Nephron (organoid): ENCODE results near the gene CISD1.

Source experiments
- H3K27ac Mint-ChIP-seq, 3 experiments: 2 replicates each; pipeline ENCODE4 v1.8.0; 2020; ENCODE audit warnings: mixed read lengths in 3 of 3, mild to moderate bottlenecking in 2 of 3, moderate library complexity in 1 of 3
- H3K27me3 Mint-ChIP-seq: 2 replicates; pipeline ENCODE4 v1.8.0; 2021; ENCODE audit warnings: low read depth, mild to moderate bottlenecking, moderate library complexity, mixed read lengths
- H3K36me3 Mint-ChIP-seq: 2 replicates; pipeline ENCODE4 v1.8.0; 2020; ENCODE audit warnings: low read depth, mixed read lengths
- H3K4me1 Mint-ChIP-seq: 2 replicates; pipeline ENCODE4 v1.8.0; 2020; ENCODE audit warnings: mixed read lengths
- H3K4me3 Mint-ChIP-seq, 3 experiments: 2 replicates each; pipeline ENCODE4 v1.8.0; 2020; ENCODE audit warnings: mild to moderate bottlenecking in 3 of 3, mixed read lengths in 3 of 3, moderate library complexity in 2 of 3
- H3K9me3 Mint-ChIP-seq: 2 replicates; pipeline ENCODE4 v1.8.0; 2020; ENCODE audit warnings: mixed read lengths
- CTCF ChIP-seq, 3 experiments: fragments of 200-600 bp; sonication (generic); IDR thresholded peaks; one replicate each; pipeline ENCODE4 v1.5.0; 2021; ENCODE audit warnings: antibody characterized with exemption in 3 of 3; ENCODE audit not compliant: unreplicated experiment in 3 of 3

Gene CISD1

GRCh38 chr10:58326967-58327381, 58.0 kb downstream of the CISD1 start:
- TF ChIP-seq CTCF (IDR thresholded peaks at IDR 0.05; ENCODE audit: unreplicated experiment in 3 of 3), result no peak
- Mint-ChIP-seq H3K36me3 (no peaks in the 10 kb centered on the region), H3K4me1 (no peaks in the 10 kb centered on the region), H3K4me3 (no peak overlapping the region), H3K27ac (no peak overlapping the region), H3K9me3 (no peaks in the 10 kb centered on the region), H3K27me3 (no peaks in the 10 kb centered on the region)

- no peak overlapping the region for H3K27ac Mint-ChIP-seq
- no peaks in the 10 kb centered on the region for H3K27me3 Mint-ChIP-seq
- no peak for TF ChIP-seq CTCF (IDR thresholded peaks at IDR 0.05; ENCODE audit: unreplicated experiment in 3 of 3)
- no peaks in the 10 kb centered on the region for H3K36me3 Mint-ChIP-seq
- H3K4me3 Mint-ChIP-seq, result no peak overlapping the region
- no peaks in the 10 kb centered on the region for H3K9me3 Mint-ChIP-seq
- H3K4me1 Mint-ChIP-seq, result no peaks in the 10 kb centered on the region
Observed at GRCh38 chr10:58328233-58328632, 59.3 kb downstream of the CISD1 start.

- no peak for TF ChIP-seq CTCF (IDR thresholded peaks at IDR 0.05; ENCODE audit: unreplicated experiment in 3 of 3)
- H3K27me3 Mint-ChIP-seq, result no peaks in the 10 kb centered on the region
- H3K9me3 Mint-ChIP-seq, result no peaks in the 10 kb centered on the region
- no peak overlapping the region for H3K27ac Mint-ChIP-seq
- H3K36me3 Mint-ChIP-seq, result no peaks in the 10 kb centered on the region
- no peak overlapping the region for H3K4me3 Mint-ChIP-seq
- peaks cover 4% of the 10 kb centered on the region for H3K4me1 Mint-ChIP-seq
Observed at GRCh38 chr10:58330431-58330830, 61.5 kb downstream of the CISD1 start.

- peaks cover 15% of the 10 kb centered on the region for H3K4me1 Mint-ChIP-seq
- no peaks in the 10 kb centered on the region for H3K27me3 Mint-ChIP-seq
- H3K4me3 Mint-ChIP-seq, result no peak overlapping the region
- H3K36me3 Mint-ChIP-seq, result no peaks in the 10 kb centered on the region
- no peak overlapping the region for H3K27ac Mint-ChIP-seq
- no peaks in the 10 kb centered on the region for H3K9me3 Mint-ChIP-seq
- TF ChIP-seq CTCF (IDR thresholded peaks at IDR 0.05; ENCODE audit: unreplicated experiment in 3 of 3), result no peak
Observed at GRCh38 chr10:58331646-58332045, 62.7 kb downstream of the CISD1 start.

GRCh38 chr10:58334817-58335305, 65.9 kb downstream of the CISD1 start, which contains the start of gene UBE2D1:
UBE2D1 (plus strand) TSS chr10:58335006; CDS start chr10:58335202, 196 bp downstream.
- H3K27ac Mint-ChIP-seq, result peak within 1 kb of the TSS in 2 of 3 experiments; percentile 75 to 87
- peaks cover 16% of the 10 kb centered on the region for H3K4me1 Mint-ChIP-seq
- no peak for TF ChIP-seq CTCF (IDR thresholded peaks at IDR 0.05; ENCODE audit: unreplicated experiment in 3 of 3)

GRCh38 chr10:58335306-58336005, 66.5 kb downstream of the CISD1 start:
- no peaks in the 10 kb centered on the region for H3K36me3 Mint-ChIP-seq
- H3K4me1 Mint-ChIP-seq, result peaks cover 16% of the 10 kb centered on the region
- H3K9me3 Mint-ChIP-seq, result no peaks in the 10 kb centered on the region
- H3K27me3 Mint-ChIP-seq, result no peaks in the 10 kb centered on the region
- peak overlapping the region; percentile 96 to 98 (median 97) for H3K4me3 Mint-ChIP-seq
- peak overlapping the region in 2 of 3 experiments; percentile 75 to 87 for H3K27ac Mint-ChIP-seq
- TF ChIP-seq CTCF (IDR thresholded peaks at IDR 0.05; ENCODE audit: unreplicated experiment in 3 of 3), result no peak

More at GRCh38 chr10:58334817-58335305, 65.9 kb downstream of the CISD1 start, which contains the start of gene UBE2D1:
- Mint-ChIP-seq H3K9me3 (no peaks in the 10 kb centered on the region), H3K27me3 (no peaks in the 10 kb centered on the region), H3K4me3 (peak within 1 kb of the TSS; percentile 96 to 98 (median 97)), H3K36me3 (no peaks in the 10 kb centered on the region)
